ENCODE measurements around the gene PLXNA2.

DNA sequence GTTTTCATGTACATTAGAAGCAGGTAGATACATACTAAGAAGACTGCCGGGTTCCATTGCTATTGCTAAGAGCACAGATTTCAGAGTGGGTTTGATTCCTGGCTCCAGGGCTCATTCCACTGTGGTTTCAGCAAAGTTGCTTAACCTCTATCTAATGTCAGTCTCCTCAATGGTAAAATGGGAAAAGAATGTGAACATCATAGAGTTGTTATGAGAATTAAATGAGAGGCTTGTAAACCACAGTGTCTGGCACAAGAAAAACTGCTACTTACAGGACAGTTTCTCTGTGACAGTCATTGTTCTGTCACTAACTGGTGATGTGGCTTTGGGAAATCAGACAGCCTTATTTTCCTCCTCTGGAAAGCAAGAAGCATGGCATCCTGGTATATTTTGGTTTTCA, 10.7 kb upstream of the PLXNA2 start:
- TF ChIP-seq RARB (CRISPR knock-in tag; IDR thresholded peaks at IDR 0.05) (no peak), ZNF8 (CRISPR knock-in tag; IDR thresholded peaks at IDR 0.05) (no peak), ZFP3 (CRISPR knock-in tag; IDR thresholded peaks at IDR 0.05) (no peak), OSR1 (CRISPR knock-in tag; IDR thresholded peaks at IDR 0.05) (no peak), GLIS3 (CRISPR knock-in tag; IDR thresholded peaks at IDR 0.05) (no peak), ZNF70 (CRISPR knock-in tag; IDR thresholded peaks at IDR 0.05) (no peak), SNAI2 (CRISPR knock-in tag; IDR thresholded peaks at IDR 0.05) (no peak), CSDC2 (CRISPR knock-in tag; IDR thresholded peaks at IDR 0.05) (no peak)
- TF ChIP-seq, protein P1, sequence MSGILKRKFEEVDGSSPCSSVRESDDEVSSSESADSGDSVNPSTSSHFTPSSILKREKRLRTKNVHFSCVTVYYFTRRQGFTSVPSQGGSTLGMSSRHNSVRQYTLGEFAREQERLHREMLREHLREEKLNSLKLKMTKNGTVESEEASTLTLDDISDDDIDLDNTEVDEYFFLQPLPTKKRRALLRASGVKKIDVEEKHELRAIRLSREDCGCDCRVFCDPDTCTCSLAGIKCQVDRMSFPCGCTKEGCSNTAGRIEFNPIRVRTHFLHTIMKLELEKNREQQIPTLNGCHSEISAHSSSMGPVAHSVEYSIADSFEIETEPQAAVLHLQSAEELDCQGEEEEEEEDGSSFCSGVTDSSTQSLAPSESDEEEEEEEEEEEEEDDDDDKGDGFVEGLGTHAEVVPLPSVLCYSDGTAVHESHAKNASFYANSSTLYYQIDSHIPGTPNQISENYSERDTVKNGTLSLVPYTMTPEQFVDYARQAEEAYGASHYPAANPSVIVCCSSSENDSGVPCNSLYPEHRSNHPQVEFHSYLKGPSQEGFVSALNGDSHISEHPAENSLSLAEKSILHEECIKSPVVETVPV (CRISPR knock-in tag; IDR thresholded peaks at IDR 0.05): no peak
- TF ChIP-seq, protein P2, sequence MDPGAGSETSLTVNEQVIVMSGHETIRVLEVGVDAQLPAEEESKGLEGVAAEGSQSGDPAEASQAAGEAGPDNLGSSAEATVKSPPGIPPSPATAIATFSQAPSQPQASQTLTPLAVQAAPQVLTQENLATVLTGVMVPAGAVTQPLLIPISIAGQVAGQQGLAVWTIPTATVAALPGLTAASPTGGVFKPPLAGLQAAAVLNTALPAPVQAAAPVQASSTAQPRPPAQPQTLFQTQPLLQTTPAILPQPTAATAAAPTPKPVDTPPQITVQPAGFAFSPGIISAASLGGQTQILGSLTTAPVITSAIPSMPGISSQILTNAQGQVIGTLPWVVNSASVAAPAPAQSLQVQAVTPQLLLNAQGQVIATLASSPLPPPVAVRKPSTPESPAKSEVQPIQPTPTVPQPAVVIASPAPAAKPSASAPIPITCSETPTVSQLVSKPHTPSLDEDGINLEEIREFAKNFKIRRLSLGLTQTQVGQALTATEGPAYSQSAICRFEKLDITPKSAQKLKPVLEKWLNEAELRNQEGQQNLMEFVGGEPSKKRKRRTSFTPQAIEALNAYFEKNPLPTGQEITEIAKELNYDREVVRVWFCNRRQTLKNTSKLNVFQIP (CRISPR knock-in tag; IDR thresholded peaks at IDR 0.05; ENCODE audit: borderline replicate concordance, low read depth): no peak
